Measurements from ENCODE around the gene ASTN2.

DNA sequence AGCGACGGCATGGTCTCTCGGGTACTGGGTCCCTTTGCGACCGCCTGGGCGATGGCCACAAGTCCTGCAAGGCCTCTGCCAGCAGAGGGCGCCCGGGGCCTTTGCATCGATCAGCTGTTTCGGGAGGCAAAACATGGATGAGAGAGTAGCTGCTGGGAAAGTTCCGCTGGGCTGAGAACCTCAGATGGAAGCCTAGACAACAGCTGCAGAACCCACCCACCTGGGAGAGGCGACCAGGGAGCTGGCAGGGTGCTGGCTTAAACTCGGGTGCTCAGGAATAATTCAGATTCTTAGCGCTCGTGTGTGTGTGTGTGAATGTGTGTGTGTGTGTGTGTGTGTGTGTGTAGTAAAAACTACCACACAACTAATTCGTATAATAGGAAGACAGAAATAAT lies 677.7 kb downstream of the ASTN2 start:
- TF ChIP-seq, protein P1, sequence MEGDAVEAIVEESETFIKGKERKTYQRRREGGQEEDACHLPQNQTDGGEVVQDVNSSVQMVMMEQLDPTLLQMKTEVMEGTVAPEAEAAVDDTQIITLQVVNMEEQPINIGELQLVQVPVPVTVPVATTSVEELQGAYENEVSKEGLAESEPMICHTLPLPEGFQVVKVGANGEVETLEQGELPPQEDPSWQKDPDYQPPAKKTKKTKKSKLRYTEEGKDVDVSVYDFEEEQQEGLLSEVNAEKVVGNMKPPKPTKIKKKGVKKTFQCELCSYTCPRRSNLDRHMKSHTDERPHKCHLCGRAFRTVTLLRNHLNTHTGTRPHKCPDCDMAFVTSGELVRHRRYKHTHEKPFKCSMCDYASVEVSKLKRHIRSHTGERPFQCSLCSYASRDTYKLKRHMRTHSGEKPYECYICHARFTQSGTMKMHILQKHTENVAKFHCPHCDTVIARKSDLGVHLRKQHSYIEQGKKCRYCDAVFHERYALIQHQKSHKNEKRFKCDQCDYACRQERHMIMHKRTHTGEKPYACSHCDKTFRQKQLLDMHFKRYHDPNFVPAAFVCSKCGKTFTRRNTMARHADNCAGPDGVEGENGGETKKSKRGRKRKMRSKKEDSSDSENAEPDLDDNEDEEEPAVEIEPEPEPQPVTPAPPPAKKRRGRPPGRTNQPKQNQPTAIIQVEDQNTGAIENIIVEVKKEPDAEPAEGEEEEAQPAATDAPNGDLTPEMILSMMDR (IDR thresholded peaks at IDR 0.05), result peak; percentile 65 to 95 (median 82)
- TF ChIP-seq POLR2AphosphoS5 (IDR thresholded peaks at IDR 0.05), result no peak
- TF ChIP-seq POLR2A (IDR thresholded peaks at IDR 0.05), result no peak

Measured in prostate gland (tissue), 2 donors.